SU-DHL-6 (cell line): ENCODE data around the gene RNF40.

Experiments used
- H2AFZ ChIP-seq: fragments of 200-600 bp; sonication (generic); 2 replicates; pipeline ENCODE4 v1.6.1; 2014; ENCODE audit warnings: low read depth, mild to moderate bottlenecking, moderate library complexity, mixed read lengths, antibody characterized with exemption, low read length; ENCODE audit not compliant: severe bottlenecking
- H3F3A ChIP-seq: fragments of 200-600 bp; shearing (Covaris generic); 2 replicates; pipeline ENCODE4 v1.6.0; 2016; ENCODE audit warnings: antibody characterized with exemption, mild to moderate bottlenecking; ENCODE audit not compliant: insufficient read depth
- H3K27ac ChIP-seq: fragments of 200-600 bp; sonication (generic); 2 replicates; pipeline ENCODE4 v1.5.1; 2016; ENCODE audit warnings: low read depth, mild to moderate bottlenecking, low read length, moderate library complexity, mixed read lengths
- H3K27me3 ChIP-seq: fragments of 200-600 bp; sonication (generic), shearing (Covaris generic); 2 replicates; pipeline ENCODE4 v1.6.0; 2014; ENCODE audit warnings: mild to moderate bottlenecking, low read length
- H3K36me3 ChIP-seq: fragments of 200-600 bp; sonication (generic); 2 replicates; pipeline ENCODE4 v1.6.1; 2014; ENCODE audit warnings: mild to moderate bottlenecking, low read length, mixed read lengths
- H3K4me2 ChIP-seq: fragments of 300-600, 200-600 bp; shearing (Covaris generic), sonication (generic); 2 replicates; pipeline ENCODE4 v1.6.0; 2014; ENCODE audit warnings: low read length, low read depth, mild to moderate bottlenecking; ENCODE audit not compliant: poor library complexity, severe bottlenecking
- H3K4me3 ChIP-seq: fragments of 200-600 bp; sonication (generic); 2 replicates; pipeline ENCODE4 v1.5.1; 2014; ENCODE audit warnings: antibody characterized with exemption, low read length, mild to moderate bottlenecking, mixed read lengths; ENCODE audit not compliant: insufficient read depth, poor library complexity, severe bottlenecking
- H3K79me2 ChIP-seq: fragments of 200-600 bp; sonication (generic); 2 replicates; pipeline ENCODE4 v1.6.1; 2014; ENCODE audit warnings: mild to moderate bottlenecking, low read length, moderate library complexity; ENCODE audit not compliant: insufficient read depth
- H3K9ac ChIP-seq: fragments of 200-600 bp; sonication (generic); 2 replicates; pipeline ENCODE4 v1.7.0; 2014; ENCODE audit warnings: mild to moderate bottlenecking, low read length
- H3K9me2 ChIP-seq: fragments of 200-600 bp; sonication (generic); replicated peaks from 2 replicates; pipeline ENCODE4 v1.6.1; 2014; ENCODE audit warnings: low read length; ENCODE audit not compliant: insufficient read depth
- H3K9me3 ChIP-seq: fragments of 200-600 bp; sonication (generic); 2 replicates; pipeline ENCODE4 v1.6.1; 2014; ENCODE audit warnings: low read length, mixed read lengths; ENCODE audit not compliant: insufficient read depth
- H4K20me1 ChIP-seq: fragments of 200-600 bp; sonication (generic); 2 replicates; pipeline ENCODE4 v1.6.1; 2014; ENCODE audit warnings: low read depth, mild to moderate bottlenecking, antibody characterized with exemption, low read length, moderate library complexity, mixed read lengths
- CTCF ChIP-seq: fragments of 200-600 bp; sonication (generic); IDR thresholded peaks from one replicate; pipeline ENCODE4 v1.5.1; 2017; ENCODE audit warnings: antibody characterized with exemption, mild to moderate bottlenecking, low read length, moderate library complexity; ENCODE audit not compliant: insufficient read depth, poor library complexity, severe bottlenecking
- EZH2phosphoT487 ChIP-seq: fragments of 200-600 bp; sonication (generic), shearing (Covaris generic); conservative IDR thresholded peaks from 2 replicates; pipeline ENCODE4 v1.6.1; 2018; ENCODE audit warnings: mild to moderate bottlenecking, antibody characterized with exemption, low read length, moderate library complexity, mixed read lengths

The RNF40 gene

GRCh38 chr16:30778549-30779244, 16.6 kb downstream of the RNF40 start:
- no peak overlapping the region for H3K4me2 ChIP-seq
- no peaks in the 10 kb centered on the region for H3F3A ChIP-seq
- no peaks in the 10 kb centered on the region for H3K79me2 ChIP-seq
- no peak overlapping the region for H3K9ac ChIP-seq
- H3K9me3 ChIP-seq, result no peaks in the 10 kb centered on the region
- H3K27me3 ChIP-seq, result no peaks in the 10 kb centered on the region
- H3K36me3 ChIP-seq, result no peaks in the 10 kb centered on the region
- no peaks in the 10 kb centered on the region for H4K20me1 ChIP-seq
- no peak overlapping the region for H2AFZ ChIP-seq
- no peaks in the 10 kb centered on the region for H3K9me2 ChIP-seq
- no peak overlapping the region for H3K27ac ChIP-seq
- no peak for TF ChIP-seq CTCF
- no peak for TF ChIP-seq EZH2phosphoT487
- no peak overlapping the region for H3K4me3 ChIP-seq

GRCh38 chr16:30779596-30779995, 17.5 kb downstream of the RNF40 start:
- Histone ChIP-seq H3K9me2 (no peaks in the 10 kb centered on the region), H3K79me2 (no peaks in the 10 kb centered on the region), H3K4me3 (no peak overlapping the region), H3K9me3 (no peaks in the 10 kb centered on the region), H3F3A (no peaks in the 10 kb centered on the region), H3K36me3 (no peaks in the 10 kb centered on the region), H2AFZ (no peak overlapping the region), H3K27me3 (no peaks in the 10 kb centered on the region), H4K20me1 (no peaks in the 10 kb centered on the region), H3K4me2 (no peak overlapping the region), H3K9ac (no peak overlapping the region), H3K27ac (no peak overlapping the region)
- TF ChIP-seq EZH2phosphoT487 (no peak), CTCF (no peak)

DNA sequence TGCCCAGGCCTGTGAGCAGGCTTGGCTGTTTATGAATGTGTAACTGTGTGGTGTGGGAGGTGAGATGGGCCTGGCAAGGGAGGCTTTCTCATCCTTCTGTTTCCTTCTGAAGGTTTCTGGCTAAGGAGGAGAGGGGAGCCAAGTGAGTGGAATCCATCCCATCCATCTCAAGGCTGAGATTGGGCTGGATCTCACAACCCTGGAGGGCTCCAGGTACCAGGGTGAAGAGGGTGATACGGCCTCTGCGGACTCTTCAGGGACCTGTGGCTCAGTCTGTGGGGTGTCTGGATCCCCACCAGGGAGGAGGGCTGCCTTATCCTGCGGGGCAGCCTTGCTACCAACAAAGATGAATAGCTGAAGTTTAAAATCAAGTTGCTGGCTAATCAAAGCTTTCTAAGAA, 17.9 kb downstream of the RNF40 start:
- Histone ChIP-seq H3K9ac (no peak overlapping the region), H3K4me3 (no peak overlapping the region), H2AFZ (no peak overlapping the region), H3K27ac (no peak overlapping the region), H3K79me2 (no peaks in the 10 kb centered on the region), H3K9me3 (no peaks in the 10 kb centered on the region), H3K36me3 (no peaks in the 10 kb centered on the region), H3K4me2 (no peak overlapping the region), H3K27me3 (no peaks in the 10 kb centered on the region), H3F3A (no peaks in the 10 kb centered on the region), H3K9me2 (no peaks in the 10 kb centered on the region), H4K20me1 (no peaks in the 10 kb centered on the region)
- TF ChIP-seq EZH2phosphoT487 (no peak), CTCF (no peak)
